ENCODE results near the gene TMEM30A.

Gene TMEM30A

DNA sequence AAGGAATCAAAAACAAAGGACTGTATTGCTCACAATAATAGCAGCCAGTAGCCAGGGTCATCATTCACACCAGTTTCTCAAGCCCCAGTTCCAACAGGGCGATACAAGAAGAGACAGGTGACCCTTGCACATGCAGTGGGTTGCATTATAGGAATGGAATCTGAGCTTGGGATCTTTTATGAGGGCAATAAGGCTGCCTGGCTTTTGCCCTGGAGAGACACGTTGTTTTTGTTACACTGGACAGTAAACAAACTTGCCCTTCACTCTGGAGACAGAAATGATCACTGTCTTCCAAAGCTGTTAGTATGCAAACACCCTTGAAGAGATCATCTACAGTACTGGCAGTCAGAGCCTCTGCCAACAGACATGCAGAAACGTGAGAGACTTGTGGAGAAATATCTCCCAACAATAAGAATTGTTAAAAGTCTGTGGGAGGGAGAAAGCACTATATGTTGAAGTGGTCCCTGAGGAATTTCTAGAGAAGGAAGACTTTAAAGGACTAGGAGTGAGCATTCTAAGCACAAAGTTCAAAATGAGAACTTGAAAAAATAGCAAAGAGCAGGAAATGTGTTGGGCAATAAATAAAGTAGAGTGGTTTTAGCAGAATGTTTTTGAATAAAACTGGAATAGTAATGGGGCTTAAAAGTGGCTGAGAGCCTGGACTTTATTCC, 72.5 kb downstream of the TMEM30A start:
- Histone ChIP-seq H3K9me3 (ENCODE audit: control insufficient read depth, low read depth, low read length) (no peaks in the 10 kb centered on the region), H3K36me3 (ENCODE audit: control insufficient read depth, low read depth, low read length) (no peaks in the 10 kb centered on the region), H3K4me1 (ENCODE audit: control insufficient read depth, low read depth, low read length) (peaks cover 33% of the 10 kb centered on the region), H3K4me3 (ENCODE audit: low read length) (no peak overlapping the region), H3K27ac (ENCODE audit: low read length) (no peak overlapping the region), H3K9ac (ENCODE audit: low read length) (no peak overlapping the region), H3K27me3 (ENCODE audit: control insufficient read depth, insufficient read depth, low read length) (peaks cover 33% of the 10 kb centered on the region)

DNA sequence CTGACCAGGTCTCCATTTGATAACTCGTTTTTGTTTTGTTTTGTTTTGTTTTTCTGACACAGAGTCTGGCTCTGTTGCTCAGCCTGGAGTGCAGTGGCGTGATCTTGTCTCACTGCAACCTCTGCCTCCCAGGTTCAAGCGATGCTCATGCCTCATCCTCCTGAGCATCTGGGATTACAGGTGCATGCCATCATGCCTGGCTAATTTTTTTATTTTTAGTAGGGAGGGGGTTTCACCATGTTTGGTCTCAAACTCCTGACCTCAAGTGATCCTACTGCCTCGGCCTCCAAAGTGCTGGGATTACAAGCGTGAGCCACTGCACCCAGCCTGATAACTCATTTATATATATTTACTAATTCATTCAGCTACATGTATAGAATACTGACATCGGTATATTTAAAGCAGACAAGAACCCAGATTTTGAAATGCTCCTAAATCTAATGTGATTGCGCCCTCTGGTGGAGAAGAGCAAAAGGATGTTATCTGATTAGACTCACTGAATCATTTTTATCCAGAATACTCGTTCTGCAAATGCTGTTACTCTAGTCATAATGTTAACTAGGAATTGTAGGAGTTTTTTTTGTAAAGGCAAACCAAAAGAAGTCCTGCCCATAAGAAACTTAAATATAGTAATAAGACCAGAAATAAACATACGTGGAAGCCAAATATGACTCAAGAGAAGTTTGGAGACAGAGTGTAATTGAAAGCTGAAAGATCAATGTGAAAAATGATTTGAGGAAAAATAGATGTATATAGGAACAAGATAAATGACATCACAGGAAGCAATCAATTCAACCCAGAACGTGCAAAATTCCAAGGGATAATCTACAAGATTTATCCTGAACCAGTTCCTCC, 73.5 kb downstream of the TMEM30A start:
- no peaks in the 10 kb centered on the region for H3K9me3 ChIP-seq (ENCODE audit: control insufficient read depth, low read depth, low read length)
- H3K4me1 ChIP-seq (ENCODE audit: control insufficient read depth, low read depth, low read length) = peaks cover 33% of the 10 kb centered on the region
- no peak overlapping the region for H3K27ac ChIP-seq (ENCODE audit: low read length)
- no peaks in the 10 kb centered on the region for H3K36me3 ChIP-seq (ENCODE audit: control insufficient read depth, low read depth, low read length)
- H3K27me3 ChIP-seq (ENCODE audit: control insufficient read depth, insufficient read depth, low read length) = peaks cover 43% of the 10 kb centered on the region
- H3K9ac ChIP-seq (ENCODE audit: low read length) = no peak overlapping the region
- H3K4me3 ChIP-seq (ENCODE audit: low read length) = no peak overlapping the region

DNA sequence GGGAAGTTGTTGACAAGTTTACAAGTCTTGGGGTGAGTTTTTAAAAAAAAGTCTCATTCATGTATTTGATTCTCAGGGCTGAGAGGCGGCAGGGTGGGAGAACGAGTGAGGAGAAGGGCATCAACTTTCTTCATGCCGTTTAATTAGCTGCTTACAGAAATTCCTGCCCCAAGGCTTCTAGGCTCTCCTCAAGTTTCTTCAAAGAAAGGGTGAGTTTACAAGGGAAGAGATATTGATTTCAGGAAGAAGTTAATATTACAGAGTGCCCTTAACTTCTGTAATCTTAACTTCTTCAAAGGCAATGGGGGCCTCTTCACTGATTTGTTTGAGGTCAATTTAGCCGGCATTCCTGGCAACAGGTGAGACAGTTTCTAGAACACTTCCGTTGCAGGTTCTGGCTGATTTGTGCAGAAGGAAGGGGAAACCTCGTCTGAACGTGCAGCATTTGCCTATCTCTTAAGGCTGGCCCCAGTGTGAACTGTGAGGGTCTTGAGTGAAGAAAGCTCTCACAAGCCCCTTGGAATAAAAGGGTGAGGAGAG, 75.3 kb downstream of the TMEM30A start:
- no peaks in the 10 kb centered on the region for H3K36me3 ChIP-seq (ENCODE audit: control insufficient read depth, low read depth, low read length)
- H3K9ac ChIP-seq (ENCODE audit: low read length) = no peak overlapping the region
- peaks cover 38% of the 10 kb centered on the region for H3K4me1 ChIP-seq (ENCODE audit: control insufficient read depth, low read depth, low read length)
- no peaks in the 10 kb centered on the region for H3K9me3 ChIP-seq (ENCODE audit: control insufficient read depth, low read depth, low read length)
- no peak overlapping the region for H3K27ac ChIP-seq (ENCODE audit: low read length)
- H3K27me3 ChIP-seq (ENCODE audit: control insufficient read depth, insufficient read depth, low read length) = peaks cover 61% of the 10 kb centered on the region
- H3K4me3 ChIP-seq (ENCODE audit: low read length) = peak overlapping the region; percentile 84

DNA sequence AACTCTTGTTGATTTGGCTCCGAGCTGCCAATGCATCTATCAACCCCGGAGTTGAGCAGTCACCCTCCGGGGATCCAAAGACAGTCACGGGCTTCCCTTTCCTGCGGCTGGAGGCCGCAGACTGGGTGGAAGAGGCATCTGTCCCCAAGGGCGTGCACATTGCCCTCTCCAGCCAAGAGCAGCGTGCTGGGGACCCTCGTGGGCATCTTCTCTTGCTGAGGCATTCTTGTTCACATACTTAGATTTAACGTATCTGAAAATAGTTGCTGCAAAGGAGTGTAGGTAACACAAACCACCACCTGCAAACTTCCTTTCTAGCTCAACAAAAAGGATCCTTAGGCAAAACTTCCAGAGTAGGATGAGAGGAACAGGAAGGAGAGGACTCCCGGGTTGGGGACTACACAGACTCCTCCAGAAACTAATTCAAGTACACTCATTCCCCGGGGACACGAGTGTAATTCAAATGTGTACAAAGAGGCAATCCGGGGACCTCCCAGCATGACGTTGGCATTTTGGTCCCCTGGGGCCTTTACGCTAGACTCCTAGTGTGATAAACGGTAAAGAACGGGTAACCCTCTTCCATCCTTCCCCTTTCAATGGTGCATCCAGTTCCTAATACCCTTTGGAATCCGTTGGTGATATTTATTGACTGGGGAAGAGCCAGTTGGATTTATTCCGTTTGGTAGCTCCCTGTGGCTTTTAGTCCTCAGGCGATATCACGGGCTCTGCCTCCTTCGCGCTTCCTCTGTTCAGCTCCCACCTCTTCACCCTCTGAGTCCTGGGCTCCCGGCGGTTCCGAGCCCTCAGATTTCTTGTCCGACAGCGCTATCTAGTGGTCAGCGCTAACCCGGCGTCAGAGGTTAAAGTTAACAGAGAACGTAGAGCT, 76.1 kb downstream of the TMEM30A start:
- no peak overlapping the region for H3K27ac ChIP-seq (ENCODE audit: low read length)
- H3K27me3 ChIP-seq (ENCODE audit: control insufficient read depth, insufficient read depth, low read length) = peaks cover 68% of the 10 kb centered on the region
- no peaks in the 10 kb centered on the region for H3K36me3 ChIP-seq (ENCODE audit: control insufficient read depth, low read depth, low read length)
- H3K4me1 ChIP-seq (ENCODE audit: control insufficient read depth, low read depth, low read length) = peaks cover 36% of the 10 kb centered on the region
- H3K4me3 ChIP-seq (ENCODE audit: low read length) = peak overlapping the region; percentile 84
- H3K9ac ChIP-seq (ENCODE audit: low read length) = no peak overlapping the region
- H3K9me3 ChIP-seq (ENCODE audit: control insufficient read depth, low read depth, low read length) = no peaks in the 10 kb centered on the region

DNA sequence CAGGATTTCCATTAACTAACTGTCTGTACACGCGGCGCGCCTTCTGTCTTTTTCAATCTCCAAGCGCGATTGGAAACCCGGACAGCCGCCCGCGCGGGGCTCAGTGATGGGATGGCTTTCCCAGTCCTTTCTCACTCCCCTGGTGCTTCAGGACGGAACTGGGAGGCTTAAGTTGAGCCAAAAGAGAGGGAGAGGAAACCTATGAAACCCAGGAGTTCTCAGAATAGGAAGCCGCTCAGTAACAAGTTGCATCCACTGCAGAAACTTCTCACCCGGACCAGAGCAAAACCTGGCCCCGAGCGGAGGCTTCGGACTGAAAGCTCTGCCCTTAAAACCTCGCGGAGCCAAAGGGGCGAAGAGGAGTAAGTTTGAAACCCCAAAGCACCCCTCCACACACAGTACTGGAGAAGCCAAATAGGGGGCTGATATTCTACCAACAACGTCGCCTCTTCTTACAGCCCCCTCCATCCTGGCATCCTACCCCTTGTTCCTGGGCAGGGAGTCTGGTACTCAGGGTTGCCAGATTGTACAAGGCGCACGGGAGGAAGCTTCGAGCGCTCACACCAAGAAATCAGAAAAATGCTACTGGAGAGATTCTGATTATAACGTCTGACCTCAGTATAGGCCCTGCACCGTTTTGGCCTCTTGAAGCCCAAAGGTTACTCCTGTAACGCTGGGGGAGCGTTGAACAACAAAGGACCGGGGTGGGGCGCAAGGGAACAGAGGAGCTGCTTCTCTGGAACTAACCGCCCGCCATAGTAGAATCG, 77.8 kb downstream of the TMEM30A start:
- Histone ChIP-seq H3K4me3 (ENCODE audit: low read length) (peak overlapping the region; percentile 84), H3K9ac (ENCODE audit: low read length) (peak overlapping the region; percentile 31), H3K36me3 (ENCODE audit: control insufficient read depth, low read depth, low read length) (no peaks in the 10 kb centered on the region), H3K9me3 (ENCODE audit: control insufficient read depth, low read depth, low read length) (no peaks in the 10 kb centered on the region), H3K4me1 (ENCODE audit: control insufficient read depth, low read depth, low read length) (peaks cover 26% of the 10 kb centered on the region), H3K27ac (ENCODE audit: low read length) (no peak overlapping the region), H3K27me3 (ENCODE audit: control insufficient read depth, insufficient read depth, low read length) (peaks cover 86% of the 10 kb centered on the region)

DNA sequence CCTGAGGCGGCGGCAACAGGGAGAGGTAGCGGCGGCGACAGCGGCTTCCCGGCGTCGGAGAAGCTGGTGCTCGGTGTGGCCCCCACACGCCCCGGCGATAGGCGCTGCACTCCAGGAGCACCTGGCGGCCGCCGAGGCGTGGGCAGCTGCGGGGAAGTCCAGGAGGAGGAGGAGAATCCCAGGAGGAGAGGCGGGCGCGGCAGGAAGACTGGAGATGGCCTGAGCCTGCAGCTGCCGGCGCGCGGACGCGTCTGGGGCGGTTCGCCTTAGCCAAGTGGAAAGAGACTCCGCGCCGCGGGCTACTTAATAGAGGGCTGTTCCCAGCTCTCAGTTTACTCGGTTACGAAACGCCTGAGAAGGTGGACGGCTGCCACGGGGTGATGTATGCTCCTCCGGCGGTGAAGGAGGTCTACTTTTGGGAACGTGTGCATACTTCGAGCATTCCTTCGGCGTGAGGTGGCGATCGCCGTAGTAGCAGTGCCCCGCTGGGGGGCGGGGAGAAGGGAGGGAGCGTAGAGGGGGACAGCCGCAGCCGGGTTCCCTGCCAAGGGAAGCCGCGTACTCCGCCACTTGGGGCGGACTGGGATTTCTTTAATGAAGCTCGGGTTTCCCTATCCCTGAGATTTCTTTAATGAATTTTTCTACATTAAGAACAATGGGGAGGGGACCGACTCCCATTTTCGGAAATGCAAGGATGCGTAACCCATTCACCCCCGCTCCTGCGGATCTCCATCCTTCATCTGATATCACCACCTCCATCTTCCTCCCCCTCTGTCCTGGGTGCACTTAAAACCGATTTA, 78.6 kb downstream of the TMEM30A start, which contains the start of gene COL12A1:
TSS of gene COL12A1 (minus strand) at position 278 of the 800 bp plus-strand sequence. CDS start 3,261 bp downstream, outside the sequence.
- Histone ChIP-seq H3K9ac (ENCODE audit: low read length) (peak within 1 kb of the TSS; percentile 44), H3K27me3 (ENCODE audit: control insufficient read depth, insufficient read depth, low read length) (peaks cover 94% of the 10 kb centered on the region)

DNA sequence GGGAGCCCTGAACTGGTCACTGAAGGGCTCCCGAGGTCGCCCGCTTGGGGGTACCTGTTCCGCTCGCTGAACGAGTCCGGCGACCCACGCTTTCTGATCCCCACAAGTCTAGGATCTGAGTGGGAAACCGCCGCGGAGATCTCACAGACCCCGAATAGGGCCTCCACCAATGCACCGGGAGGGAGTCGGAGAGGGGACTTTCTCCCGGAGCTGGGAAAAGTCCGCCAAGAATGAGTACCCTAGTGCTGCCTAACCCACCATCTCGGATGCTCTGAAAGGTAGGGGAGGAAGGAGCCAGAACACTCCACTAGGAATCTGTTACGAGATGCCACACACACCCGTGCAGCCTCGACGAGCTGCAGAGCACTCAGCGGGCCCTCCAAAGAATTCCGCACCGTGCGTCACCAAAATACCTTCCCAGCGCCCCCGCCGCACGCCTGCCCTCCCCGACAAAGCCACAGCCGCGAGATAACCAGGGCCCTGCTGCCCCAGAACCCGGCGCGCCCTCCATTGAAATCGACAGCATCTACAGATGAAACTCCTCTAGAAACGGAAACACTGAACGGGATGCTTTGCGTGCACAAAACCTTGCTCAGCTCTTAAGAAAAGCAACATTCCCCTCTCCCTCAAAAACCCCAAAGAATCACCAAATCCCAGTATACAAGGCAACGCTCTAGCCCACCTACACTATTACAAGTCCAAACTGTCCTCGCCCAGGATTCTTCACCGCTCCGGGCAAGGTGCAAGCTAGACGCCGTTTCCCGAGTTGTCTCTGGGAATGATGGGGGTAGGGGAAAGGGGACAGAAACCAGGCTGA, 79.4 kb downstream of the TMEM30A start:
- H3K4me3 ChIP-seq (ENCODE audit: low read length) = peak overlapping the region; percentile 84
- H3K27ac ChIP-seq (ENCODE audit: low read length) = no peak overlapping the region
- H3K9me3 ChIP-seq (ENCODE audit: control insufficient read depth, low read depth, low read length) = no peaks in the 10 kb centered on the region

More for the DNA sequence above, 78.6 kb downstream of the TMEM30A start, which contains the start of gene COL12A1:
- H3K9me3 ChIP-seq (ENCODE audit: control insufficient read depth, low read depth, low read length) = no peaks in the 10 kb centered on the region
- no peaks in the 10 kb centered on the region for H3K36me3 ChIP-seq (ENCODE audit: control insufficient read depth, low read depth, low read length)
- peak within 1 kb of the TSS; percentile 84 for H3K4me3 ChIP-seq (ENCODE audit: low read length)
- H3K4me1 ChIP-seq (ENCODE audit: control insufficient read depth, low read depth, low read length) = peaks cover 21% of the 10 kb centered on the region
- H3K27ac ChIP-seq (ENCODE audit: low read length) = no peak within 1 kb of the TSS

DNA sequence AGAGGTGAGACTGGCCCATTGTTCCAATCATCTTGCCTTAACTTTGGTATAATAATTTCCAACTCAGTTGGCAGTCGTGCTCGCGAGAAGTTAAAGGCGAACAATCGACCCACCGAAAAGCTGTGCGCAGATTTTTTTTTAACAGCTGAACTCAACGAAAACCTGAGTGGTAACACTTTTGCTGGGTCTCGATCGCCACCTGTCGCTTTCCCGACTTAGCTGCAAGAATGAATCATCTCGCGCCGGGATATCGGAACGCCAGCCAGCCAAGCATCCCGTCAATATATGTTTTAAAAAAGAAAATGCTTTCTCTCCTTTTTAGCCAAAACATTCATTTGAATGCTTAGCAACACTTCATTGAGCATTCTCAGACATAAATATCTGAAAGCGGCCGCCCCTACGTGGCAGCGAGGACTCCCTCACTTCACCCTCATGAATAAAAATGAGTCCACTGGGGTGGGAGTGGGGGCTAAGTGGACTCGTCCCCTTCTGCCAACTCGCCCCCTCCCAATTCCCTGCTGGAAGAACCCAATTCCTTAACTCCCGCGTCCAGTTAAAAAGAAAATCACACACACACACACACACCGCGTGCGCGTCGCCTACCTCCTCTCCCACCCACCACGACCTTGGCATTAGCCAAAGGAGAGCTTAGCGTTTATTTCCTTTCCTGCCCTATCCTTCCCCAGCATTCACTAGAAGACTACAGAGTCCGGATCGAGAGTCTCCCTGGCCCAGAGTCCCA, 80.2 kb downstream of the TMEM30A start:
- peak overlapping the region; percentile 84 for H3K4me3 ChIP-seq (ENCODE audit: low read length)

More for the DNA sequence above, 79.4 kb downstream of the TMEM30A start:
- no peaks in the 10 kb centered on the region for H3K36me3 ChIP-seq (ENCODE audit: control insufficient read depth, low read depth, low read length)
- H3K9ac ChIP-seq (ENCODE audit: low read length) = peak overlapping the region; percentile 44
- peaks cover 94% of the 10 kb centered on the region for H3K27me3 ChIP-seq (ENCODE audit: control insufficient read depth, insufficient read depth, low read length)
- H3K4me1 ChIP-seq (ENCODE audit: control insufficient read depth, low read depth, low read length) = peaks cover 21% of the 10 kb centered on the region

DNA sequence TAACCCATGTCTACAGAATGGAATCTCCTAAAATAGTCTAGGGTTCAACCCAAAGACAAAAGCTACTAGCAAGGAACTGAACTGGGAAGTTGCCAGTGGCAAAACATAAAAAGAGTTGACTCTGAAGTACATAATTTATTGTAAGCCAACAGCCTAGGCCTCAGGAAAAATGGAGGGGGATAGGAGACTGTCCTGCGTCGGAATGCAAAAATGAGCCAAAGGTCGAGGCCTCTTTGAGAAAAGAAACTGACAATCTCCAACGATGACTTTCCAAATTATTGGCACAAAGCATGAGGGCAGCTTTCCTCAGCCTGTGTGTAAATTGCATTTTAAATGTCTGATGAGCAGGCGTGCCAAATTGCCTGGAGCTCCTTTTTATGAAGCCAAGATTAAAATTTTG, 80.9 kb downstream of the TMEM30A start:
- H3K9me3 ChIP-seq (ENCODE audit: control insufficient read depth, low read depth, low read length) = no peaks in the 10 kb centered on the region
- no peak overlapping the region for H3K4me3 ChIP-seq (ENCODE audit: low read length)
- H3K9ac ChIP-seq (ENCODE audit: low read length) = no peak overlapping the region
- peaks cover 20% of the 10 kb centered on the region for H3K4me1 ChIP-seq (ENCODE audit: control insufficient read depth, low read depth, low read length)
- H3K27ac ChIP-seq (ENCODE audit: low read length) = no peak overlapping the region
- H3K36me3 ChIP-seq (ENCODE audit: control insufficient read depth, low read depth, low read length) = no peaks in the 10 kb centered on the region
- peaks cover 80% of the 10 kb centered on the region for H3K27me3 ChIP-seq (ENCODE audit: control insufficient read depth, insufficient read depth, low read length)

More for the DNA sequence above, 80.2 kb downstream of the TMEM30A start:
- peaks cover 21% of the 10 kb centered on the region for H3K4me1 ChIP-seq (ENCODE audit: control insufficient read depth, low read depth, low read length)
- H3K36me3 ChIP-seq (ENCODE audit: control insufficient read depth, low read depth, low read length) = no peaks in the 10 kb centered on the region
- H3K27me3 ChIP-seq (ENCODE audit: control insufficient read depth, insufficient read depth, low read length) = peaks cover 87% of the 10 kb centered on the region
- no peak overlapping the region for H3K9ac ChIP-seq (ENCODE audit: low read length)
- no peaks in the 10 kb centered on the region for H3K9me3 ChIP-seq (ENCODE audit: control insufficient read depth, low read depth, low read length)
- H3K27ac ChIP-seq (ENCODE audit: low read length) = no peak overlapping the region

Data from iPS-18a (cell line).